Measurements from ENCODE around the gene KIAA0586. TPM values are rescaled to one million over a fixed set of nuclear protein-coding genes. Genes with fewer than 3 reads are reported as not detected.

KIAA0586 gene
- total RNA-seq, 1 experiment from 2014 or later, result 20.9 TPM

DNA sequence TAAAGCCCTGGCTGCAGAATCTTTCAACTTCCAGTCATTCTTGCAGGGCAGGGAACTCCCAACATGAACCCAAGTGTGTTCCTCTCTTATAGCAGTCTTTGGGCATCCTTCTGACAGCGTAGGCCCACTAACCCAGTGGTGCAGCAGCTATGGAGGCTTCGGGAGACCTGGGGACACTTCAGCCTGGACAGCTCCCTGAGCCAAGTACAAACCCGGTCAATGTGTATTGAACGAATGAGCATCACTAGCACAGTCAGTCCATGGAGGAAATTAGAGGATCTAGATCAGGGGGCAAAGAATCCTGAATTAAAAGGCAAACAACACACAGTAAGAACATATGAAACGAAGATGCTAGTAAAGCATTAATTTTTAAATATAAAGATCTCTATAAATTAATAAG lies 41.8 kb downstream of the KIAA0586 start:
- H3K4me2 ChIP-seq (ENCODE audit: insufficient read depth, insufficient read length, low read length), result no peak overlapping the region
- no peak overlapping the region for H3K56ac ChIP-seq (ENCODE audit: insufficient read length, low read depth, low read length)
- H2BK15ac ChIP-seq (ENCODE audit: low read depth, low read length), result no peak overlapping the region
- Mint-ChIP-seq H3K4me1 (no peaks in the 10 kb centered on the region), H3K9me3 (no peaks in the 10 kb centered on the region), H3K27ac (no peak overlapping the region), H3K27me3 (ENCODE audit: low read depth) (no peaks in the 10 kb centered on the region), H3K4me3 (no peak overlapping the region), H3K36me3 (ENCODE audit: insufficient read depth in 1 of 3, low read depth in 3 of 3) (peaks cover 10 to 23% (median 17%) of the 10 kb centered on the region in 3 experiments; a peak in 6 of 7 replicates)
- H4K20me1 ChIP-seq (ENCODE audit: control insufficient read depth, insufficient read depth, insufficient read length), result no peaks in the 10 kb centered on the region
- no peak overlapping the region for H4K91ac ChIP-seq (ENCODE audit: insufficient read length, low read depth, low read length)
- no peak overlapping the region for H2AFZ ChIP-seq (ENCODE audit: low read length)
- no peak for DNase-seq
- no peak overlapping the region for H4K8ac ChIP-seq (replicated peaks; ENCODE audit: insufficient read length, low read depth, low read length)
- no peak overlapping the region for H3K27ac ChIP-seq (ENCODE audit: insufficient read length, low read depth, low read length)
- H3K14ac ChIP-seq (ENCODE audit: insufficient read depth, low read length), result no peak overlapping the region
- no peak overlapping the region for H3T11ph ChIP-seq (ENCODE audit: low read length)
- no peak overlapping the region for H3K18ac ChIP-seq (ENCODE audit: insufficient read length, low read depth, low read length)
- H3K4me1 ChIP-seq (ENCODE audit: insufficient read depth, low read length), result no peaks in the 10 kb centered on the region
- H4K5ac ChIP-seq (ENCODE audit: insufficient read length, low read depth, low read length), result no peak overlapping the region
- H3K9me3 ChIP-seq (ENCODE audit: control insufficient read depth, low read depth, low read length), result no peaks in the 10 kb centered on the region
- H3K23ac ChIP-seq (ENCODE audit: insufficient read length, low read depth, low read length), result no peak overlapping the region
- H3K27me3 ChIP-seq (ENCODE audit: insufficient read depth, low read length), result no peaks in the 10 kb centered on the region
- H2AK5ac ChIP-seq (ENCODE audit: insufficient read length, low read length), result no peak overlapping the region
- no peak overlapping the region for H3K4ac ChIP-seq (ENCODE audit: low read depth, low read length)
- H3K79me2 ChIP-seq (ENCODE audit: insufficient read depth, low read length), result no peaks in the 10 kb centered on the region
- TF ChIP-seq CTCF (conservative IDR thresholded peaks at IDR 0.05), result no peak
- WGBS (ENCODE audit: extremely low coverage, insufficient read length, low lambda C conversion rate), result no CpG with 5 or more reads among the region's 5 CpGs
- H2BK120ac ChIP-seq (ENCODE audit: low read depth, low read length, poor library complexity, severe bottlenecking), result no peak overlapping the region
- no peak overlapping the region for H2BK20ac ChIP-seq (ENCODE audit: low read depth, low read length, poor library complexity, severe bottlenecking)
- H2BK12ac ChIP-seq (ENCODE audit: insufficient read length, low read depth, low read length), result no peak overlapping the region
- H3K9ac ChIP-seq (ENCODE audit: extremely low read depth, insufficient read length, low read length), result no peak overlapping the region
- no peaks in the 10 kb centered on the region for H3K79me1 ChIP-seq (ENCODE audit: insufficient read depth, low read depth, low read length, poor library complexity, severe bottlenecking)
- H3K23me2 ChIP-seq (ENCODE audit: insufficient read length, low read depth, low read length, poor library complexity, severe bottlenecking), result no peaks in the 10 kb centered on the region
- no peak overlapping the region for H2BK5ac ChIP-seq (ENCODE audit: insufficient read length, low read length)
